Right lobe of liver (tissue), 6 donors: Measurements from ENCODE around the gene TMEM175. TPM values are rescaled to one million over a fixed set of nuclear protein-coding genes. Genes with fewer than 3 reads are reported as not detected.

Source experiments
- ATAC-seq, 4 donors: fragments of 200-7000 bp; cut with Tn5 transposase; one replicate each; pipeline ENCODE4 v1.9.1; 2020; ENCODE audit warnings: mild to moderate bottlenecking in 4 of 4, moderate library complexity in 4 of 4
- DNase-seq, 3 donors: peaks; one replicate each; pipeline ENCODE4 v3.0.0-alpha.2; 2020
- H3K27ac ChIP-seq, 3 donors: fragments of 200-600 bp; one replicate each; pipeline ENCODE4 v1.8.0; 2022
- H3K27me3 ChIP-seq, 2 donors: fragments of 200-600 bp; one replicate each; pipeline ENCODE4 v1.8.0; 2022
- H3K36me3 ChIP-seq, 4 donors: fragments of 200-600 bp; sonication (generic) in 1 of 4; one replicate each; pipeline versions ENCODE4 v1.5.1 to v1.8.0; 2017 to 2022; ENCODE audit warnings: control low read depth in 1 of 4
- H3K4me1 ChIP-seq, 4 donors: fragments of 200-600 bp; sonication (generic) in 1 of 4; one replicate each; pipeline versions ENCODE4 v1.5.1 to v1.8.0; 2017 to 2022; ENCODE audit warnings: control low read depth in 1 of 4
- H3K4me3 ChIP-seq, 3 donors: fragments of 200-600 bp; one replicate each; pipeline ENCODE4 v1.8.0; 2022
- H3K9me3 ChIP-seq, 4 donors: fragments of 200-600 bp; sonication (generic) in 1 of 4; one replicate each; pipeline versions ENCODE4 v1.5.1 to v1.8.0; 2017 to 2022; ENCODE audit warnings: control low read depth in 1 of 4
- POLR2A ChIP-seq: fragments of 450-650 bp; IDR thresholded peaks from one replicate; pipeline ENCODE4 v1.6.1; 2017; ENCODE audit warnings: antibody characterized with exemption, mild to moderate bottlenecking
- WGBS: methylation state at CpG from one replicate; pipeline ENCODE4 v1.1.6; 2018; ENCODE audit warnings: low coverage, low lambda C conversion rate; ENCODE audit not compliant: insufficient coverage; ENCODE audit errors: missing lambda C conversion rate; 5-methylcytosine and 5-hydroxymethylcytosine counted together
- intact Hi-C, 2 donors: fragments of 100-400 bp; cut with DNase I; formaldehyde crosslinking; loops; one replicate each; pipeline versions ENCODE4 v1.11.2 to v1.14.1; 2022
- total RNA-seq, 6 experiments: library from RNA; depleted of rRNA in 2 of 6; stranded (reverse); fragments of >200 nt in 2 of 6; fragmentation: NEBNext Ultra II Directional in 3 of 6; extraction: Animal tissue kit (Norgen Biotek cat#: 25700) in 3 of 6; gene quantifications; one replicate each; pipeline versions ENCODE4 v1.1.0 to v1.2.4, GENCODE V29; 2016 to 2023
- TF ChIP-seq, protein P1 (sequence below), 4 donors: fragments of 200-600 bp in 3 of 4; fragments of 450-650 bp in 1 of 4; IDR thresholded peaks; one replicate each; pipeline versions ENCODE4 v1.5.1 to v1.8.0; 2016 to 2022; ENCODE audit warnings: antibody characterized with exemption in 4 of 4, mild to moderate bottlenecking in 2 of 4
- donor health status: DM: no; HTN: yes; CAD: no.
- donor health status: DM: no; HTN: no; CAD: no.
- donor health status: DM: no; HTN: no; CAD: no.
- donor health status: DM: no; HTN: yes; CAD: no.
- donor health status: DM: no; HTN: yes; CAD: no.

Gene TMEM175
- total RNA-seq, 6 experiments from 2014 or later: 22.0 to 31.8 (median 23.6) TPM

DNA sequence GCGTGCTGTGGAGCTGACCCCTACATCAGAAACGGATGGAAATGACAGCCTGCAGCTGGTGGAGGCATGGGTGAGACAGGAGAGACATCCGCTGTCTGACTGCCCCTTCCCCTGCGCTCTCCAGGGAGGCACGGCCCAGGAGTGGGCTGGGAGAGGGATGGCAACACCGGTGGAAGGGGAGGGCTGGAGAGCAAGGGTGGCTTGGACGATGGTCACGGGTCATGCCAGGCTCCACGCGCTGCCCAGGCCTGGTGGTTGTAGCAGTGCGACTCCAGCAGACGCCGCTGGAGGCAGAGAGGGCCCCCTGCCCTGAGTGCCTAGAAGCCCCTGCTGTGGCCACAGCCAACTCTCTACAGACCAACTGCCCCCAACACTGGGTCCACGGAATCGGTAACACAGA is 48.0 kb upstream of the TMEM175 start:
- no peaks in the 10 kb centered on the region for H3K27me3 ChIP-seq
- peaks cover 0 to 49% (median 5%) of the 10 kb centered on the region in 4 donors for H3K36me3 ChIP-seq
- no peak overlapping the region for H3K4me3 ChIP-seq
- WGBS: 30% methylated on average over 2 of the region's 15 CpGs
- no peak overlapping the region for H3K27ac ChIP-seq
- no peak for DNase-seq
- H3K4me1 ChIP-seq: no peaks in the 10 kb centered on the region
- TF ChIP-seq POLR2A: no peak
- TF ChIP-seq, protein P1, sequence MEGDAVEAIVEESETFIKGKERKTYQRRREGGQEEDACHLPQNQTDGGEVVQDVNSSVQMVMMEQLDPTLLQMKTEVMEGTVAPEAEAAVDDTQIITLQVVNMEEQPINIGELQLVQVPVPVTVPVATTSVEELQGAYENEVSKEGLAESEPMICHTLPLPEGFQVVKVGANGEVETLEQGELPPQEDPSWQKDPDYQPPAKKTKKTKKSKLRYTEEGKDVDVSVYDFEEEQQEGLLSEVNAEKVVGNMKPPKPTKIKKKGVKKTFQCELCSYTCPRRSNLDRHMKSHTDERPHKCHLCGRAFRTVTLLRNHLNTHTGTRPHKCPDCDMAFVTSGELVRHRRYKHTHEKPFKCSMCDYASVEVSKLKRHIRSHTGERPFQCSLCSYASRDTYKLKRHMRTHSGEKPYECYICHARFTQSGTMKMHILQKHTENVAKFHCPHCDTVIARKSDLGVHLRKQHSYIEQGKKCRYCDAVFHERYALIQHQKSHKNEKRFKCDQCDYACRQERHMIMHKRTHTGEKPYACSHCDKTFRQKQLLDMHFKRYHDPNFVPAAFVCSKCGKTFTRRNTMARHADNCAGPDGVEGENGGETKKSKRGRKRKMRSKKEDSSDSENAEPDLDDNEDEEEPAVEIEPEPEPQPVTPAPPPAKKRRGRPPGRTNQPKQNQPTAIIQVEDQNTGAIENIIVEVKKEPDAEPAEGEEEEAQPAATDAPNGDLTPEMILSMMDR (IDR thresholded peaks at IDR 0.05): no peak
- no peak for ATAC-seq
- intact Hi-C loops: no loop called here
- no peaks in the 10 kb centered on the region for H3K9me3 ChIP-seq

DNA sequence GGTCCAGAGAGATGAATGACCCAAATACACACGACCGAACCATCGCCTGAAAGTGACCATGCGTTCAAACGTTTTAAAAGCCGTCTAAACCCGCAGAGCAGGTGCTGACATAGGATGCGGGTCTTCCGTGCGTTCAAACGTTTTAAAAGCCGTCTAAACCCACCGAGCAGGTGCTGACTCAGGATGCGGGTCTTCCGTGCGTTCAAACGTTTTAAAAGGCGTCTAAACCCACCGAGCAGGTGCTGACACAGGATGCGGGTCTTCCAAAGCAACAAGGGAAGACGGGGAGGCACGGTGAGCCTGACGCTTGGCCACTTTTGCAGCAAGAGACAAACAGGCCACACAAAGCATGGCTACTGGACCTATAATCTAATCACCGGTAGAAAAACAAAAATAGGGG is 47.4 kb upstream of the TMEM175 start:
- Histone ChIP-seq H3K4me1 (no peaks in the 10 kb centered on the region), H3K4me3 (no peak overlapping the region), H3K27ac (no peak overlapping the region), H3K9me3 (no peaks in the 10 kb centered on the region), H3K27me3 (no peaks in the 10 kb centered on the region), H3K36me3 (peaks cover 0 to 50% (median 5%) of the 10 kb centered on the region in 4 donors)
- DNase-seq: no peak
- intact Hi-C loops: no loop called here
- TF ChIP-seq, protein P1 (IDR thresholded peaks at IDR 0.05): no peak
- TF ChIP-seq POLR2A: no peak
- 88% methylated on average over 20 of the region's 24 CpGs for WGBS
- no peak for ATAC-seq

- Histone ChIP-seq H3K4me3 (no peak overlapping the region), H3K4me1 (no peaks in the 10 kb centered on the region), H3K27ac (no peak overlapping the region), H3K27me3 (no peaks in the 10 kb centered on the region), H3K36me3 (peaks cover 0 to 52% (median 3%) of the 10 kb centered on the region in 4 donors), H3K9me3 (no peaks in the 10 kb centered on the region)
- ATAC-seq: no peak
- no peak for DNase-seq
- WGBS: 92% methylated on average over 2 of the region's 10 CpGs
- TF ChIP-seq, protein P1 (IDR thresholded peaks at IDR 0.05): no peak
- no peak for TF ChIP-seq POLR2A
- intact Hi-C loops: no loop called here
Measured at GRCh38 chr4:885353-885752, 46.9 kb upstream of the TMEM175 start.

GRCh38 chr4:886244-886643 is 46.0 kb upstream of the TMEM175 start:
- 96% methylated on average over 3 of the region's 9 CpGs for WGBS
- Histone ChIP-seq H3K4me3 (no peak overlapping the region), H3K36me3 (peaks cover 0 to 48% (median 3%) of the 10 kb centered on the region in 4 donors), H3K9me3 (no peaks in the 10 kb centered on the region), H3K4me1 (no peaks in the 10 kb centered on the region), H3K27ac (no peak overlapping the region), H3K27me3 (no peaks in the 10 kb centered on the region)
- DNase-seq (no peak), ATAC-seq (no peak)
- TF ChIP-seq POLR2A: no peak
- TF ChIP-seq, protein P1 (IDR thresholded peaks at IDR 0.05): no peak
- intact Hi-C loops: no loop called here
